SH-SY5Y (cell line): ENCODE data around the gene EFCAB6.

Experiments
- GATA2 ChIP-seq: IDR thresholded peaks from 2 replicates; pipeline ENCODE4 v1.6.1; 2011; ENCODE audit warnings: mild to moderate bottlenecking, low read depth, low read length
- GATA3 ChIP-seq: IDR thresholded peaks from 2 replicates; pipeline ENCODE4 v1.6.1; 2011; ENCODE audit warnings: low read depth, mild to moderate bottlenecking, low read length, moderate library complexity

DNA sequence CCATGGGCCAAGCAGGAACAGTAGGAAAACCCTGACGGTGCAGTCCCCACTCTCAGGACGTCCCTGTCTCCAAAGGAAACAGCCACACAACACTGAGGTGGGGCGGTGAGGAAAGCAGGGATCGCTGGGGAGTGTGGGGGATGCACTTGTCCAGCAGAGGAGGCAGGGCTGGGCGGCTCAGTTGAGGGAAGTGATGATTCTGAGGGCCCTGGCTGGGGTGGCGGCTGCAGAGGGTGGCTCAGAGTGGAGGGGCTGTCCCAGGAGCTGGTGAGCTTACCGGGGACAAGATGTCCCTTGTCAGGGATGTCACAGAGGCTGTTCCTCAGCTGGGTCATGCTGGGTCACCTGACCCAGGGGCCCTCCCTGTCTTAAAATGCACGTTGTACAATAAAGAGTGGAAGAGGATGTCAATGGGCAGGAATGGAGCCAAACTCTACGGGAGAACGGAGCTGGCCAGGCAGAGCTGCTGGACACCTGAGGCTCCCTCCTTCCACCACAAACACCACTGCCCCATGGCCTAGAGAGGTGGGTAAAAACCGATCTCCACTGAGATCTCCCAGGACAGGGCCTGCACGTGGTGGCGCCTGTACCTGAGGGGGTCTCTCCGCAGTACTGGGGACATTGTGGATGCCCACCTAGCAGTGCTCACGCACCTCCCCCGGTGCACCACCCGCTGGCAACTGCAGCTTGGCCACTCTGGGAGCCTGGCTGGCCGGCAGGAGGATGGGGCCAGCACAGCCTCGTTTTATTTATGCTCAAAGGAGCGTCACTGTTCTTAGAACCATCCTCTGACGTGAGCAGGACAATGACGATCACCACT is 9.7 kb upstream of the EFCAB6 start:
- TF ChIP-seq GATA3: no peak
- no peak for TF ChIP-seq GATA2
